ENCODE data around the gene SOX6. TPM values are rescaled to one million over a fixed set of nuclear protein-coding genes. Genes with fewer than 3 reads are reported as not detected.

The SOX6 gene
- polyA plus RNA-seq, 12 donors, result 15.1 to 36.5 (median 25.3) TPM; not detected in 1

- no peak for DNase-seq
Measured at GRCh38 chr11:16193897-16194381, 162.4 kb downstream of the SOX6 start.

- DNase-seq, result no peak
Measured at GRCh38 chr11:16191868-16192240, 164.5 kb downstream of the SOX6 start.

DNA sequence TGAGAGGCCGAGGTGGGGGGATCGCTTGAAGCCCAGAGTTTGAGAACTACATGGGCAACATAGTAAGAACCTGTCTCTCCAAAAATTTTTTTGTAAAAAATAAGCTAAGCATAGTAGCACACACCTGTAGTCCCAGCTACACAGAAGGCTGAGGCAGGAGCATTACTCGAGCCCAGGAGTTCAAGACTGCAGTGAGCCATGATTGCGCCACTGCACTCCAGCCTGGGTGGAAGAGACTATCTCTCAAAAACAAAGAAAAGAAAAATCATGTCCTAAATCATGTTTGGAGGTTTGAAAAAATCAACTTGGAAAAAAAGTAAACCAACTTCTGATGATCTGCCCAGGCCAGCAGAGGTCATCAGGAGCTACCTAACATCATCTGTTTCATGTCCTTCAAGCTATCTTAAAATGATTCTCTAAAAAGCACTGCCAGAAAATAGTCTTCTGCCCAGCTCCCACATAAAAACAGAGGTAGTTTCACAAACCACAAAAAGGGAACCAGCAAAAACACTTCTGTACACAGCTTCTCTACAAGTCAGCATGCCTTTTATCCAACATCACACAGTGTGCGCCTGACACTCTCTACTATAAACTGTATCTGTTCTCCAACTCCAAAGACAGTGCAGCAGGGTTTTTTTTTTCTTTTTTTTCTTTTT is 165.0 kb downstream of the SOX6 start:
- no peak for DNase-seq

- no peak for DNase-seq
Measured at GRCh38 chr11:16186680-16187079, 169.7 kb downstream of the SOX6 start.

- DNase-seq, result no peak
Measured at GRCh38 chr11:16185042-16185441, 171.3 kb downstream of the SOX6 start.

DNA sequence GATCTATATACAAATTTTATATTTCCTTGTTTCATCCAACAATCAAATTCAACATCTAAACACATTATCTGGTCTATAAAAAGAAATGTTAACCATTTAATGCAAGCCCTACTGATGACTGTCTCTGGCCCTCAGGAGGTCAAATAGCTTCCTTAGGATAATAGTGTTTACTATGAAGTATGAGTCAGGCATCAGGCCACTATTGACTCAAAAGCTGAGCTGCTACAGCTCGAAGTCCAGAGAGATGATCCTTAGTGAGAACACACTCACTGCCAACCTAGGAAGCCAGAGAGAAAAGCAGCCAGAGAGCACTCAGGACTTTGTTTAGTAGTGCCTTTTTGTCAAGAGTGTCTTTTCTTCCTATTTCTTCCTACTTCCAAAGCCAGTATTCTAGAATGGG is 171.8 kb downstream of the SOX6 start:
- no peak for DNase-seq

DNA sequence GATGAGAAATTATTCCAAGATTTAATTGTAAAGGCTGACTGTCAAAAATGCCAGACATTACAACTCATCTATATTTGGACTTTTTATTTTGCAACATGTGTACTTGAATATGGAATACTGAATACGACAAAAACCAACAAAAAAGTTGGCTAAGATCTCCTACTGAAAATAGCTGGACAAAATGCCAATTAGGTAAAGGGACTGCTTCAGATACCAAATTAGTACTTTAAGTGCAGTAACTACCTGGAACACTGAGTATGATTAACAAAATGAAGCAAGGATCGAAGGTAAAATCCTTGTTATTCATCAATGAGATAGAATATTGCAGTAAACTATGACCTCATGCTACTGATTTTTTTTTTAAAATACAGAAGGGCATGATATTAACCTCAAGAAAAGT is 173.8 kb downstream of the SOX6 start:
- DNase-seq, result no peak

DNA sequence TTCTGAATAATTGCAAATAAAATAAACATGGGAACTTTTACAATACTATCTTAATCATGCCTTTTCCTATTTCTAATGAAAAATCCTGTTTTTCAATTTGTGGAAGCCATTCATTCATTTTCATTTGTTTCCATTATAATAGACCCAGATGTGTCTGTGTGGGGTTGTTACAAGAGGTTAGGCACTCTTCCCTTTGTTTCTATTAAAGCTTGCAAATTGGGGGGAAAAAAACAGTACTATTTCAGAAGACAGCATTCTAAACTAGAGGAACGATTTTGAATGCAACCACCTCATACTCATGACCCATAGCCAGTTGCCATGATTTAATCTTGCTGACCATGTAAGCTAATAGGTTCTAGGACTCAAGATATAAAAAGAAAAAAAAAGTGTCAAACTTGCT is 175.5 kb downstream of the SOX6 start:
- no peak for DNase-seq

- DNase-seq, result no peak
Measured at GRCh38 chr11:16179676-16180075, 176.7 kb downstream of the SOX6 start.

DNA sequence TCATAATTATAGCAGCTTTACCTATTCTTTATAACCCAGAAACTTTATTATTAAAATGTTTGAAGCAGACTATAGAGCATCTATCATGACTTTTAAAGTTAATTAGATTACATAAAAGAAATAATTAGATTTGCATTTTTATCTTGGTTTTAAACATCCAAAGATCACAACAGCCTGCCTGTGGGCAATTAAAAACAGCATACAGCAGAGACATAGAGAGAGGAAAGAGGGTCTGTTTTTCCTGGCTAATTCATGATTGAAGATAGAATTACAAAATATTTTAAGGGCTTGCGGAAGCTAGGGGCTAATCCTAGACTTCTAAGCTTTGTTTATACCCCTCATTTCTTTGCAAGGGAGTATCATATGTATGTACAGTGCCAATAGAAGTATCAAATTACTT is 178.1 kb downstream of the SOX6 start:
- DNase-seq, result no peak

GRCh38 chr11:16177688-16178087 is 178.7 kb downstream of the SOX6 start:
- no peak for DNase-seq

GRCh38 chr11:16173798-16174197 is 182.5 kb downstream of the SOX6 start:
- no peak for DNase-seq

DNA sequence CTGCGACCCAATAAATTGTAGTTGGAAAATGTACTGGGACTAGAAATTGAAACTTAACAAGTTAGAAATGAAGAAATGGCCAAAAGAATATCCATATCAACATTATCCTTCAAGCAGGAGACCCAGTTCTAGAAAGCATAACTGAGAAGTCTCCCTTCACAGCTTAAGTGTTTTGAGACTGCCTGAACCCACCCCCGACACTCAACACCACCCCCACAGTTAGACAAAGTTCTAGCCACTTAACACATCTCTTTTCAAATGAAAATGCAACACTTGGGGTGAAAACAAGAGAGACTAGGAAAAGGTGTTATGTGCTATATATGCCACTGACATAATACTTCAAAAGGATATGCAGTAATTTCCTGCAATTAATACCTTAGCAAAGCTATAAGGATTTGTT is 184.5 kb downstream of the SOX6 start:
- DNase-seq, result no peak

DNA sequence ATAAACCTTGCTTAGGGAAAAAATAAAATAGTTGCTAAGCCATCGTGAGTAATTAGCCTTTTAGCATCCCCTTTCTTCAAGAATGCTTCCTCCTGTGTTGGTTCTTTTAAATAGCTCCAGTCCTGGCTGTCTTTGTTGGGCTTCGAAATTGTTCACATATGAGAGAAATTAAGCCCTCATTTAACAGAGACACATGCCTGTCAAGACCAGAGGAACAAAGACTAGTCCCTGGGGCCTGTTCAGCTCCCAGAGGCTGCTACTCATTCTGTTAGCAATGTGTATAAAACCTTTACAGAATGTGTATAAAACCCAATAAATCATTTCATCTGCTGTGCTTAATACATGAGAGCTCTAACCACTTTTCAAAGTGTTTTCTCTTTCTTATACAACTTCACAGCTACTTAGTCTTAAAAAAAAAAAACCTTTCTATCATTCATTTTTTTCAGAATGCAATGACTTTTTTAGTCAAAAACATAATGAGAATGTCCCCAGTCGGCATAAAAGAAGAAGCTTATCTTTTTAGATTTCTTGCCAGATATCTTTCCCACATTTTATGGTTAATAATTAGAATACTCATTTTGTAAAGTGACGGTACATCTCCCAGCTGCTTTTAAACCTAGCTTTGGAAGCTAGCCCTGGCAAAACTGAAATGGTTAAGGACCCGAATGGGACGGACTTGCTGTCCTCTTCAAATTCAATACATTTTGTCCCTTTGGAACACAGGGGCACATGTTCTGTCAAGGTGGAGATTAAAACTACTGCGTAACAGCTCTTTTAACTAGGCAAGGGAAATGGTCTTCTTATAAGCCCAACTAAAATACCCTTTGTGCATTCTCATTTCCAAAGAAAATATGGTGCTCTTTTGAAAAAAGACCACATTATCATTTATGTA is 186.1 kb downstream of the SOX6 start:
- DNase-seq, result no peak

DNA sequence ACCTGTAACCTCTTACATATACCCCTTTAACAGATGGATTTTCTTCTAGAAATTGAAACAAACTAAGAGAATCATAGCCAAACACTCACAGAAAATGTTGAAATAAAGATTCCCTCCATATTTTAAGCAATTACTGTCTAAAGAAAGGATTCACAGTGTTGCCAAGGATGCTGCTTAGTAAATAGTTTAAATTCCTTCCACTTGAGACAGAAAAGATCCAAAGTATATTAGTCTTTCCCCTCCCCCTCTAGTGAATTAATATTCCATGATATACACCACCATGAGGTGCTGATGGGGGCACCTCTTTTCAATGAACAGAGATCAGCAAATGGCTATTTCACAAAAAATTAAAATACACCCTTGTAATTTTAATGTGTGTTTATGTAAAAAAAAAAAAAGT is 186.8 kb downstream of the SOX6 start:
- no peak for DNase-seq

GRCh38 chr11:16167706-16168487 is 188.4 kb downstream of the SOX6 start:
- DNase-seq, result no peak

DNA sequence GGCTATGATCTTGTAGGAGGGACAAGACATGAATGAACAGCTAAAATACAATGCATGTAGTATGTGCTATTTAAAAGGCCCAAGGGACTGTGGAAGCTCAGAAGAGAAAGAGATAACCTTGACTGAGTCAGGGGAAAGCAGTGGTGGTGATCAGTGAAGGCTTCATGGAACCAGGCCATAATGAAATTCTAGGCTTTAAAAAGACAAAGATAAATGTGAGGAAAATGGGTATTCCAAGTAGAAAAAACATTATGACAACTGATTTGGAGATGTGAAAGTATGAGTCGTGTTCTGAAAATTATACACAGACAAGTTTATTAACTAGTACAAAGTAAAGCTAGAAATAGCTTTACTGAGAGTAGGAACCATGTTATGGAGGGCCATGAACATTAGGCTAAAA is 189.8 kb downstream of the SOX6 start:
- DNase-seq, result no peak

DNA sequence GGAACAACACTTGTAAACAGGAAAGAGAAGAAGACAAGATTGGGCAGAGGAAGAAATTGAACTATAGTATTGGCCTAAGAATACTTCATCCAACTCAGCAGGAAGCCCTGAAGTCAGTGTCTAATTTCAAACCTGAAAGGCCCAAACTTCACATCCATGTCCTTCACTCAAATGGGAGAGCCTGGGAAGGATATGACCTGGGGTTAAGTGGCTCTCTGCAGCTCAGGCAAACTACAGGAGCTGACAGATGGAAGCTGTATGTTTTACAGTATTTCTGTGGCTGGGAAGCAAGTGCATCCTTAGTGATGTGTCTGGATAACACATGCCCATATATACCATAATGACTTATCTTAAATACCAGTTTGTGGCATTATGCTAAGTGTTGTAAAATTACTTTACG is 196.2 kb downstream of the SOX6 start:
- no peak for DNase-seq

GRCh38 chr11:16158426-16158994 is 197.8 kb downstream of the SOX6 start:
- DNase-seq, result no peak

DNA sequence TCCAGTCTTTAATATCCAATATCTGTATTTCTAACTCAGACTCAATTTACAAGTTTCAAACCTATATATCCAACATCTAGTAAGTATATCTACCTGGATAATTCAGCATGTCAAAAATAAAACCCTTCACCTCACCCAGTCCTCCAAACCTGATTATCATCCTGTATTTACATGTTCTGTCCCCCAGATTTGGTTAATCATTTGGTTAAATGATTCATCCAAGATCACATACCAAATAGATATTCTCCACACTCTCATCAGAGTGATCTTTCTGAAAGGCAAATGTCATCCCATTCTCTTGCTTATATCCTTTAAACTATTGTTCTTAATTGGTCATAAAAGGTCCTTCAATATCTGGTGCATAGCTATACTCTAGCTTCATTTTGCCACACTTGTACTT is 199.0 kb downstream of the SOX6 start:
- no peak for DNase-seq

DNA sequence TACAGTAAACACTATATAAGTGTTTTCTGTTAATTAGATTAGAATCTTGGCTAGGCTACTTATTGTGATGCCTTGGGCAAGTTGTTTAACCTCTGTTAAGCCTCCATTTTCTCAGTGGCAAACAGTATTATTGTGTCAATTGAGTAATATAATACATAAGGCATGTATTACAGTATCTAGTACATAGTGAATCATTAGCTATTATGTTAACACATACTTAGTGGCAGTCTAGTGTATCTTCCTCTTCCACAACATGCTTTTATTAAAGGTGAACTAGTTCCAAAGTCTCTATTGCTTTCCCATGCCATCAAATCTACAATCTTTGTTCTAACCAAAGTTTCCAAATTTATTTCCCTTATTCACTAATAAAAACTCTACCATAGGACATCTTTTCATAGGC is 200.9 kb downstream of the SOX6 start:
- DNase-seq, result no peak

- no peak for DNase-seq
Measured at GRCh38 chr11:16154715-16155396, 201.5 kb downstream of the SOX6 start.

All from muscle of arm (tissue), 12 donors.